Psoas muscle (tissue), 8 donors: ENCODE results near the gene CD44. TPM values are rescaled to one million over a fixed set of nuclear protein-coding genes. Genes with fewer than 3 reads are reported as not detected.

ENCODE experiments used
- ATAC-seq, 4 donors: fragments of 200-7000 bp; cut with Tn5 transposase; one replicate each; pipeline ENCODE4 v1.9.1; 2020; ENCODE audit warnings: moderate library complexity in 3 of 4, mild to moderate bottlenecking in 2 of 4
- DNase-seq, 2 donors: peaks; one replicate each; pipeline ENCODE4 v3.0.0-alpha.2; 2020
- H3K27ac ChIP-seq: fragments of 200-600 bp; one replicate; pipeline ENCODE4 v1.8.0; 2022
- H3K27me3 ChIP-seq, 3 donors: fragments of 200-600 bp in 1 of 3; one replicate each; pipeline versions ENCODE4 v1.6.1 to v1.8.0; 2013 to 2022; ENCODE audit warnings: low read length in 2 of 3, mild to moderate bottlenecking in 2 of 3, moderate library complexity in 1 of 3; ENCODE audit not compliant: insufficient read depth in 3 of 3
- H3K36me3 ChIP-seq, 2 donors: fragments of 200-600 bp in 1 of 2; one replicate each; pipeline versions ENCODE4 v1.6.1 to v1.8.0; 2013 to 2022; ENCODE audit warnings: low read depth in 1 of 2, mild to moderate bottlenecking in 1 of 2, moderate library complexity in 1 of 2; ENCODE audit not compliant: insufficient read depth in 1 of 2
- H3K4me1 ChIP-seq: fragments of 200-600 bp; one replicate; pipeline ENCODE4 v1.8.0; 2022
- H3K4me3 ChIP-seq: fragments of 200-600 bp; one replicate; pipeline ENCODE4 v1.8.0; 2022; ENCODE audit warnings: mild to moderate bottlenecking
- H3K9me3 ChIP-seq: fragments of 200-600 bp; one replicate; pipeline ENCODE4 v1.8.0; 2022
- CTCF ChIP-seq: fragments of 200-600 bp; IDR thresholded peaks from one replicate; pipeline ENCODE4 v1.8.0; 2022; ENCODE audit warnings: antibody characterized with exemption
- WGBS, 3 donors: extraction: QIAGEN DNeasy Blood & Tissue Kit; methylation state at CpG; one replicate each; pipeline versions ENCODE4 v1.1.6 to v1.1.7; 2013; 5-methylcytosine and 5-hydroxymethylcytosine counted together
- intact Hi-C, 2 donors: fragments of 100-400 bp; cut with DNase I; formaldehyde crosslinking; loops; one replicate each; pipeline versions ENCODE4 v1.11.0 to v1.14.2; 2022
- polyA plus RNA-seq, 3 donors: library from polyadenylated mRNA; stranded (reverse); fragments of 200-250 nt; gene quantifications; one replicate each; pipeline ENCODE4 v1.2.3, GENCODE V29; 2013
- total RNA-seq, 4 donors: library from RNA; stranded (reverse); fragmentation: NEBNext Ultra II Directional in 2 of 4; extraction: Animal tissue kit (Norgen Biotek cat#: 25700) in 2 of 4; gene quantifications; one replicate each; pipeline versions ENCODE4 v1.2.1 to v1.2.4, GENCODE V29; 2021 to 2023
- donor health status: healthy with polysubstance abuse.
- donor health status: DM: no; HTN: no; CAD: no; lungs with moderate emphysema.
- donor health status: Bipolar disorder and iron deficiency.
- donor health status: healthy.
- donor health status: DM: yes; HTN: yes; CAD: no.
- donor health status: DM: no; HTN: no; CAD: no.
- donor health status: DM: no; HTN: no; CAD: no.
- donor health status: DM: yes; HTN: yes; CAD: no.

Gene CD44
- total and polyA plus RNA-seq, 7 donors: 3.4 to 35.4 (median 23.2) TPM

DNA sequence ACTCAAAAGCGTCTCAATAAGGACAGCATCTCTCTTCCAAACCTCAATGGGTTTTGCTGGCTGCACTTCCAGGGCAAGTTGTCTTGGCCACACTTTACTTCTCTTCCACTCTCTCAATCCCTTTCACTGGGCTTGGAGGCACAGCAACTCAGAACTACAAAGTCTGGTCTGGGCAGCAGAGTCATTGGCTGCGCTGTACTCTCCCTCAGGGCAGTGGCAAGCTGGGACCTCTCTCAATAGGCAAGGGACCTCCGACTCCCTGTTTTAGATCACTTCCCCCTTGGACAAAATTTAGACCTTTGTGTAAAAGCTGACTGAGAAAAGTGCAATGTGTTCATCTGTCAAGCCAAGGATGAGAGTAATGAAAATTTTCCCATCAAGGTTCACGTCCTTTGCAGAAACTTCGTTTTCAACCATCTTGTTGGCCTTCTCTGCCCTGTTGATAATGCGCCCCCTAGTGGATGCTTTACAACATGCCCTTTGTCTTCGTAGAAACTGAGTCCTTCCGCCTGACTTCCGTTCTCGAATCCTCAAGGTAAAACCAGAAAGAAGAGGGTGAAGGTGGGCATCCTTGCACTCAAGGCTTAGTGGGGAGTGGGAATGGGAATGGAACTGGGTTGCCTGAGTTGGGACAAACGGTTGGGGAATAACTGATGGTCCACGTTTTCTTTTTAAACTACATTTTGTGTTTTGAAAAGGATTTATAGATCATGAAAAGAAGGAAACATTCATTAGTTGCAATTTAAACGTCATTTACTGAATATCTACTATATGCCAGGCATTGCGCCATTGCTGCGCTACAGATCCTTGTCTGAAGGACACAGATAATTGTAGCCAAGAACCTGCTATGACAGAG lies 99.1 kb downstream of the CD44 start:
- no peaks in the 10 kb centered on the region for H3K36me3 ChIP-seq
- intact Hi-C loops: loop anchor here (2.0 to 5.0 kb wide), 3 partner anchors 241 to 311 kb away; no protein-coding TSS in a partner anchor

DNA sequence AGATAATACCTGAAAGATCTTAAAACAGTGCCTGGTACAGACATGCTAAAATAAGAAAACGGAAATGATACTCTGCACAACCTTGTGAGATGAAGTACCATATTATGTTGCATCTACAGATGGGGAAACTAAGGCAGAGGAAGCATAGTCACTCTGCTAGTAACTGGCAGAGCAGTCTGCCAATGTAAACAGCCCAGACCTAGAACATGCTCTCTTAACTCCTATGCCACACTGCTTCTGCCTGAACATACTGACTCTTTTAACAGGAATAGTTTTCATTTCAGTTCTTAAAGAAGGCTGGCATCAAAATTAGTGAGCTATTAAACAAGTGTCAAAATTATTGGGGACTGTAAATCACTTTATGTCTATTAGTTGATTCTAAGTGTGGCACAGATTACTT lies 99.9 kb downstream of the CD44 start:
- Histone ChIP-seq H3K27ac (no peak overlapping the region), H3K4me3 (no peak overlapping the region), H3K9me3 (peaks cover 5% of the 10 kb centered on the region), H3K27me3 (no peaks in the 10 kb centered on the region), H3K4me1 (no peaks in the 10 kb centered on the region), H3K36me3 (no peaks in the 10 kb centered on the region)
- ATAC-seq: no peak
- DNase-seq: no peak
- intact Hi-C loops: loop anchor here (5.0 kb wide), 2 partner anchors 242 to 312 kb away; no protein-coding TSS in a partner anchor
- TF ChIP-seq CTCF: no peak
- 90 to 93% (median 90%) methylated on average over 1 of the region's 1 CpG for WGBS, 3 donors

More for the DNA sequence above, 99.1 kb downstream of the CD44 start:
- DNase-seq: no peak
- 52 to 60% (median 54%) methylated on average over 15 of the region's 15 CpGs for WGBS, 3 donors
- Histone ChIP-seq H3K4me3 (no peak overlapping the region), H3K9me3 (peaks cover 9% of the 10 kb centered on the region), H3K4me1 (no peaks in the 10 kb centered on the region), H3K27me3 (no peaks in the 10 kb centered on the region), H3K27ac (no peak overlapping the region)
- peak; percentile 86 for TF ChIP-seq CTCF
- peak in 3 of 4 donors; percentile 54 to 76 (median 66) for ATAC-seq

DNA sequence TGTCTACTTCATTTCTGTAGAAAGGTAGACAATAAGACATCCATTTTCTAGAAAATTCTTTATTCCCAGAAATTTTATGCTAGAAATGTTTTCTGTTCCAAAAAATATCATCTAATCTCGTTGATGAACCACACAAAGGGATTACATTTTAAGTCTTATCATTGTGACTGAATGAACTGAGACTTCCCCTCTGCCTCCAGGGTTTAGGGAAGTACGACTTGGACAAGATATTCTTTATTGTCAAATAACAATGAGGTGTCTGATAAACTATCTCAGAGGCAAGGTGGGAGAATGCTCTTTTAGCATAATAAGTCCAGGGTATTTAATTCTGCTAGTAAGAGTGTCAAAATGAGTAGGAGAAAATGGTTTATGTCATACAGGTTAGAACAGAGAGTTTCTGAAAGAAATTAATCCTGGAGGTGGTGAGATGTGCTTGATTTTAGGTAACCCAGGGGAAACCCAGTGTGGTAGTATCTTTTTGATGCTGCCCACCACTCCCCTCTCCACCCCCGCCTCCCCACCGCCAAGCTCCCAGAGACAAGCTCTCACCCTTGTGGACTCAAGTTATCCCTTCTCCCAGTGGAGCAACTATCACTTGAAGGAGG lies 100.6 kb downstream of the CD44 start:
- DNase-seq (no peak), ATAC-seq (no peak)
- Histone ChIP-seq H3K4me3 (no peak overlapping the region), H3K27me3 (no peaks in the 10 kb centered on the region), H3K4me1 (no peaks in the 10 kb centered on the region), H3K36me3 (no peaks in the 10 kb centered on the region), H3K27ac (no peak overlapping the region), H3K9me3 (no peaks in the 10 kb centered on the region)
- intact Hi-C loops: loop anchor here (5.0 kb wide), 2 partner anchors 242 to 312 kb away; no protein-coding TSS in a partner anchor
- WGBS, 3 donors: 63 to 71% (median 70%) methylated on average over 4 of the region's 4 CpGs
- TF ChIP-seq CTCF: no peak

- H3K27me3 ChIP-seq: no peaks in the 10 kb centered on the region
- H3K9me3 ChIP-seq: no peaks in the 10 kb centered on the region
- intact Hi-C loops: loop anchor here in 1 of 2 donors (5.0 kb wide), 1 partner anchor 244 kb away; no protein-coding TSS in a partner anchor
- DNase-seq (no peak), ATAC-seq (no peak)
- H3K36me3 ChIP-seq: no peaks in the 10 kb centered on the region
- no peak for TF ChIP-seq CTCF
- WGBS, 3 donors: 97 to 100% (median 97%) methylated on average over 1 of the region's 1 CpG
- H3K4me3 ChIP-seq: no peak overlapping the region
- H3K4me1 ChIP-seq: no peaks in the 10 kb centered on the region
- H3K27ac ChIP-seq: no peak overlapping the region
Observed at GRCh38 chr11:35241083-35241482, 102.1 kb downstream of the CD44 start.
